HEK293 (cell line): ENCODE data around the gene KCNJ16.
A peak's percentile ranks its signal among the peaks of the same experiment; 100 is the strongest.

Experiments used
- GFI1B ChIP-seq: fragments of 450-650 bp; formaldehyde crosslinking; IDR thresholded peaks from 2 replicates; pipeline ENCODE4 v1.5.1; 2016; ENCODE audit warnings: missing biosample characterization, missing genetic modification characterization
- MEIS1 ChIP-seq: sonication (generic); formaldehyde crosslinking; IDR thresholded peaks from 2 replicates; pipeline ENCODE4 v1.8.1; 2022; ENCODE audit warnings: missing genetic modification reagents, mild to moderate bottlenecking, borderline replicate concordance
- OSR2 ChIP-seq: fragments of 450-650 bp; formaldehyde crosslinking; IDR thresholded peaks from 2 replicates; pipeline ENCODE4 v1.5.1; 2016; ENCODE audit warnings: missing biosample characterization, missing genetic modification characterization
- PRDM1 ChIP-seq: fragments of 450-650 bp; formaldehyde crosslinking; IDR thresholded peaks from 2 replicates; pipeline ENCODE4; 2016; ENCODE audit warnings: missing biosample characterization, missing genetic modification characterization
- SP3 ChIP-seq: fragments of 450-650 bp; formaldehyde crosslinking; IDR thresholded peaks from 2 replicates; pipeline ENCODE4 v1.5.1; 2016; ENCODE audit warnings: missing biosample characterization, missing genetic modification characterization
- TRIM28 ChIP-seq: IDR thresholded peaks from 2 replicates; pipeline ENCODE4 v1.6.1; 2011; ENCODE audit warnings: low read length, control low read depth, borderline replicate concordance
- ZBTB17 ChIP-seq: fragments of 450-650 bp; formaldehyde crosslinking; IDR thresholded peaks from 2 replicates; pipeline ENCODE4 v1.5.1; 2016; ENCODE audit warnings: missing biosample characterization, missing genetic modification characterization
- ZBTB20 ChIP-seq: fragments of 450-650 bp; formaldehyde crosslinking; IDR thresholded peaks from 2 replicates; pipeline ENCODE4 v1.5.1; 2016; ENCODE audit warnings: missing biosample characterization, missing genetic modification characterization
- ZNF335 ChIP-seq: fragments of 450-650 bp; formaldehyde crosslinking; conservative IDR thresholded peaks from 2 replicates; pipeline ENCODE4 v1.5.1; 2016; ENCODE audit warnings: missing biosample characterization, missing genetic modification characterization
- ZNF341 ChIP-seq: fragments of 450-650 bp; formaldehyde crosslinking; IDR thresholded peaks from 2 replicates; pipeline ENCODE4; 2016; ENCODE audit warnings: low read depth, missing biosample characterization, missing genetic modification characterization
- ZNF423 ChIP-seq: fragments of 450-650 bp; formaldehyde crosslinking; IDR thresholded peaks from 2 replicates; pipeline ENCODE4 v1.5.1; 2016; ENCODE audit warnings: missing biosample characterization, missing genetic modification characterization
- ZNF449 ChIP-seq: fragments of 450-650 bp; formaldehyde crosslinking; IDR thresholded peaks from 2 replicates; pipeline ENCODE4 v1.5.1; 2017; ENCODE audit warnings: missing biosample characterization, mild to moderate bottlenecking, missing genetic modification characterization, moderate library complexity
- ZNF501 ChIP-seq: fragments of 450-650 bp; formaldehyde crosslinking; IDR thresholded peaks from 2 replicates; pipeline ENCODE4 v1.5.1; 2016; ENCODE audit warnings: missing biosample characterization, missing genetic modification characterization
- ZNF596 ChIP-seq: fragments of 450-650 bp; IDR thresholded peaks from 2 replicates; pipeline ENCODE4 v1.5.0; 2018; ENCODE audit warnings: missing biosample characterization, mild to moderate bottlenecking, missing genetic modification characterization, moderate library complexity
- ZNF777 ChIP-seq: fragments of 450-650 bp; formaldehyde crosslinking; IDR thresholded peaks from 2 replicates; pipeline ENCODE4 v1.5.1; 2017; ENCODE audit warnings: missing biosample characterization, missing genetic modification characterization, borderline replicate concordance
- ZSCAN30 ChIP-seq: fragments of 450-650 bp; IDR thresholded peaks from 2 replicates; pipeline ENCODE4 v1.5.1; 2018; ENCODE audit warnings: missing biosample characterization, mild to moderate bottlenecking, missing genetic modification characterization, moderate library complexity
- TF ChIP-seq, protein P1 (sequence below): fragments of 450-650 bp; formaldehyde crosslinking; IDR thresholded peaks from 2 replicates; pipeline ENCODE4 v1.5.1; 2016; ENCODE audit warnings: missing biosample characterization, missing genetic modification characterization
- TF ChIP-seq, protein P2 (sequence below): fragments of 450-650 bp; formaldehyde crosslinking; IDR thresholded peaks from 2 replicates; pipeline ENCODE4 v1.5.1; 2016; ENCODE audit warnings: missing biosample characterization, missing genetic modification characterization
- TF ChIP-seq, protein P3 (sequence below): fragments of 450-650 bp; formaldehyde crosslinking; IDR thresholded peaks from 2 replicates; pipeline ENCODE4 v1.5.1; 2016; ENCODE audit warnings: missing biosample characterization, missing genetic modification characterization, borderline replicate concordance
- TF ChIP-seq, protein P4 (sequence below): fragments of 450-650 bp; IDR thresholded peaks from 2 replicates; pipeline ENCODE4 v1.5.1; 2018; ENCODE audit warnings: missing biosample characterization, missing genetic modification characterization
- TF ChIP-seq, protein P5 (sequence below): fragments of 450-650 bp; formaldehyde crosslinking; IDR thresholded peaks from 2 replicates; pipeline ENCODE4 v1.5.1; 2016; ENCODE audit warnings: missing biosample characterization, missing genetic modification characterization

KCNJ16 gene

GRCh38 chr17:70137451-70138230 is 62.6 kb downstream of the KCNJ16 start (continued):
- TF ChIP-seq ZNF596 (tag by site-specific recombination) (peak; percentile 71), ZNF501 (tag by site-specific recombination) (0 out of 2 replicates have a peak, but pooled peaks have one; percentile 32), ZBTB20 (tag by site-specific recombination) (no peak), ZSCAN30 (peak; percentile 13; the same call in 1 of the 2 replicates), ZNF335 (tag by site-specific recombination) (0 out of 2 replicates have a peak, but pooled peaks have one; percentile 24), ZNF777 (tag by site-specific recombination) (no peak), OSR2 (tag by site-specific recombination) (peak; percentile 32; the same call in 1 of the 2 replicates), SP3 (tag by site-specific recombination) (peak; percentile 20; the same call in 1 of the 2 replicates), ZNF341 (tag by site-specific recombination) (no peak), MEIS1 (CRISPR knock-in tag) (0 out of 2 replicates have a peak, but pooled peaks have one; percentile 72), ZBTB17 (peak; percentile 31; the same call in 1 of the 2 replicates), PRDM1 (tag by site-specific recombination) (peak; percentile 43; the same call in 1 of the 2 replicates), TRIM28 (peak; percentile 82; the same call in 1 of the 2 replicates), ZNF423 (tag by site-specific recombination) (no peak), ZNF449 (tag by site-specific recombination) (no peak), GFI1B (tag by site-specific recombination) (peak; percentile 35; the same call in 1 of the 2 replicates)
- TF ChIP-seq, protein P1, sequence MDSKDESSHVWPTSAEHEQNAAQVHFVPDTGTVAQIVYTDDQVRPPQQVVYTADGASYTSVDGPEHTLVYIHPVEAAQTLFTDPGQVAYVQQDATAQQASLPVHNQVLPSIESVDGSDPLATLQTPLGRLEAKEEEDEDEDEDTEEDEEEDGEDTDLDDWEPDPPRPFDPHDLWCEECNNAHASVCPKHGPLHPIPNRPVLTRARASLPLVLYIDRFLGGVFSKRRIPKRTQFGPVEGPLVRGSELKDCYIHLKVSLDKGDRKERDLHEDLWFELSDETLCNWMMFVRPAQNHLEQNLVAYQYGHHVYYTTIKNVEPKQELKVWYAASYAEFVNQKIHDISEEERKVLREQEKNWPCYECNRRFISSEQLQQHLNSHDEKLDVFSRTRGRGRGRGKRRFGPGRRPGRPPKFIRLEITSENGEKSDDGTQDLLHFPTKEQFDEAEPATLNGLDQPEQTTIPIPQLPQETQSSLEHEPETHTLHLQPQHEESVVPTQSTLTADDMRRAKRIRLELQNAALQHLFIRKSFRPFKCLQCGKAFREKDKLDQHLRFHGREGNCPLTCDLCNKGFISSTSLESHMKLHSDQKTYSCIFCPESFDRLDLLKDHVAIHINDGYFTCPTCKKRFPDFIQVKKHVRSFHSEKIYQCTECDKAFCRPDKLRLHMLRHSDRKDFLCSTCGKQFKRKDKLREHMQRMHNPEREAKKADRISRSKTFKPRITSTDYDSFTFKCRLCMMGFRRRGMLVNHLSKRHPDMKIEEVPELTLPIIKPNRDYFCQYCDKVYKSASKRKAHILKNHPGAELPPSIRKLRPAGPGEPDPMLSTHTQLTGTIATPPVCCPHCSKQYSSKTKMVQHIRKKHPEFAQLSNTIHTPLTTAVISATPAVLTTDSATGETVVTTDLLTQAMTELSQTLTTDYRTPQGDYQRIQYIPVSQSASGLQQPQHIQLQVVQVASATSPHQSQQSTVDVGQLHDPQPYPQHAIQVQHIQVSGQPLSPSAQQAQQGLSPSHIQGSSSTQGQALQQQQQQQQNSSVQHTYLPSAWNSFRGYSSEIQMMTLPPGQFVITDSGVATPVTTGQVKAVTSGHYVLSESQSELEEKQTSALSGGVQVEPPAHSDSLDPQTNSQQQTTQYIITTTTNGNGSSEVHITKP (tag by site-specific recombination), result peak; percentile 81
- TF ChIP-seq, protein P2, sequence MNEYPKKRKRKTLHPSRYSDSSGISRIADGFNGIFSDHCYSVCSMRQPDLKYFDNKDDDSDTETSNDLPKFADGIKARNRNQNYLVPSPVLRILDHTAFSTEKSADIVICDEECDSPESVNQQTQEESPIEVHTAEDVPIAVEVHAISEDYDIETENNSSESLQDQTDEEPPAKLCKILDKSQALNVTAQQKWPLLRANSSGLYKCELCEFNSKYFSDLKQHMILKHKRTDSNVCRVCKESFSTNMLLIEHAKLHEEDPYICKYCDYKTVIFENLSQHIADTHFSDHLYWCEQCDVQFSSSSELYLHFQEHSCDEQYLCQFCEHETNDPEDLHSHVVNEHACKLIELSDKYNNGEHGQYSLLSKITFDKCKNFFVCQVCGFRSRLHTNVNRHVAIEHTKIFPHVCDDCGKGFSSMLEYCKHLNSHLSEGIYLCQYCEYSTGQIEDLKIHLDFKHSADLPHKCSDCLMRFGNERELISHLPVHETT (tag by site-specific recombination), result no peak
- TF ChIP-seq, protein P3, sequence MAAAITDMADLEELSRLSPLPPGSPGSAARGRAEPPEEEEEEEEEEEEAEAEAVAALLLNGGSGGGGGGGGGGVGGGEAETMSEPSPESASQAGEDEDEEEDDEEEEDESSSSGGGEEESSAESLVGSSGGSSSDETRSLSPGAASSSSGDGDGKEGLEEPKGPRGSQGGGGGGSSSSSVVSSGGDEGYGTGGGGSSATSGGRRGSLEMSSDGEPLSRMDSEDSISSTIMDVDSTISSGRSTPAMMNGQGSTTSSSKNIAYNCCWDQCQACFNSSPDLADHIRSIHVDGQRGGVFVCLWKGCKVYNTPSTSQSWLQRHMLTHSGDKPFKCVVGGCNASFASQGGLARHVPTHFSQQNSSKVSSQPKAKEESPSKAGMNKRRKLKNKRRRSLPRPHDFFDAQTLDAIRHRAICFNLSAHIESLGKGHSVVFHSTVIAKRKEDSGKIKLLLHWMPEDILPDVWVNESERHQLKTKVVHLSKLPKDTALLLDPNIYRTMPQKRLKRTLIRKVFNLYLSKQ, result no peak
- TF ChIP-seq, protein P4, sequence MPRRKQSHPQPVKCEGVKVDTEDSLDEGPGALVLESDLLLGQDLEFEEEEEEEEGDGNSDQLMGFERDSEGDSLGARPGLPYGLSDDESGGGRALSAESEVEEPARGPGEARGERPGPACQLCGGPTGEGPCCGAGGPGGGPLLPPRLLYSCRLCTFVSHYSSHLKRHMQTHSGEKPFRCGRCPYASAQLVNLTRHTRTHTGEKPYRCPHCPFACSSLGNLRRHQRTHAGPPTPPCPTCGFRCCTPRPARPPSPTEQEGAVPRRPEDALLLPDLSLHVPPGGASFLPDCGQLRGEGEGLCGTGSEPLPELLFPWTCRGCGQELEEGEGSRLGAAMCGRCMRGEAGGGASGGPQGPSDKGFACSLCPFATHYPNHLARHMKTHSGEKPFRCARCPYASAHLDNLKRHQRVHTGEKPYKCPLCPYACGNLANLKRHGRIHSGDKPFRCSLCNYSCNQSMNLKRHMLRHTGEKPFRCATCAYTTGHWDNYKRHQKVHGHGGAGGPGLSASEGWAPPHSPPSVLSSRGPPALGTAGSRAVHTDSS, result no peak
- TF ChIP-seq, protein P5, sequence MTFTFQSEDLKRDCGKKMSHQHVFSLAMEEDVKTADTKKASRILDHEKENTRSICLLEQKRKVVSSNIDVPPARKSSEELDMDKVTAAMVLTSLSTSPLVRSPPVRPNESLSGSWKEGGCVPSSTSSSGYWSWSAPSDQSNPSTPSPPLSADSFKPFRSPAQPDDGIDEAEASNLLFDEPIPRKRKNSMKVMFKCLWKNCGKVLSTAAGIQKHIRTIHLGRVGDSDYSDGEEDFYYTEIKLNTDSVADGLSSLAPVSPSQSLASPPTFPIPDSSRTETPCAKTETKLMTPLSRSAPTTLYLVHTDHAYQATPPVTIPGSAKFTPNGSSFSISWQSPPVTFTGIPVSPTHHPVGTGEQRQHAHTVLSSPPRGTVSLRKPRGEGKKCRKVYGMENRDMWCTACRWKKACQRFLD, result no peak
